Osteocyte (in vitro differentiated cells): ENCODE results near the gene CFB. TPM values are rescaled to one million over a fixed set of nuclear protein-coding genes. Genes with fewer than 3 reads are reported as not detected.
A peak's percentile ranks its signal among the peaks of the same experiment; 100 is the strongest.

Experiments used
- DNase-seq: peaks from one replicate; pipeline ENCODE4 v3.0.0; 2021; ENCODE audit warnings: mixed read lengths; ENCODE audit not compliant: unreplicated experiment; ENCODE audit errors: extremely low spot score
- H3K27ac Mint-ChIP-seq: one replicate; pipeline ENCODE4 v1.8.0; 2021; ENCODE audit warnings: mild to moderate bottlenecking, mixed read lengths; ENCODE audit not compliant: unreplicated experiment
- H3K27me3 Mint-ChIP-seq: one replicate; pipeline ENCODE4 v1.8.0; 2021; ENCODE audit warnings: mixed read lengths; ENCODE audit not compliant: unreplicated experiment
- H3K36me3 Mint-ChIP-seq: one replicate; pipeline ENCODE4 v1.8.0; 2021; ENCODE audit warnings: mixed read lengths; ENCODE audit not compliant: unreplicated experiment
- H3K4me1 Mint-ChIP-seq: one replicate; pipeline ENCODE4 v1.8.0; 2021; ENCODE audit warnings: mixed read lengths; ENCODE audit not compliant: unreplicated experiment
- H3K4me3 Mint-ChIP-seq: one replicate; pipeline ENCODE4 v1.8.0; 2021; ENCODE audit warnings: mild to moderate bottlenecking, moderate library complexity, mixed read lengths; ENCODE audit not compliant: unreplicated experiment
- H3K9me3 Mint-ChIP-seq: one replicate; pipeline ENCODE4 v1.8.0; 2021; ENCODE audit warnings: mixed read lengths; ENCODE audit not compliant: unreplicated experiment
- CTCF ChIP-seq: fragments of 200-600 bp; sonication (generic); IDR thresholded peaks from 2 replicates; pipeline ENCODE4 v1.5.0; 2021; ENCODE audit warnings: antibody characterized with exemption, mild to moderate bottlenecking, moderate library complexity
- total RNA-seq: library from RNA; stranded (reverse); gene quantifications from 2 replicates; pipeline ENCODE4 v1.2.1, GENCODE V29; 2021

The CFB gene
- total RNA-seq, 1 donor from 2014 or later: 6.9 TPM

DNA sequence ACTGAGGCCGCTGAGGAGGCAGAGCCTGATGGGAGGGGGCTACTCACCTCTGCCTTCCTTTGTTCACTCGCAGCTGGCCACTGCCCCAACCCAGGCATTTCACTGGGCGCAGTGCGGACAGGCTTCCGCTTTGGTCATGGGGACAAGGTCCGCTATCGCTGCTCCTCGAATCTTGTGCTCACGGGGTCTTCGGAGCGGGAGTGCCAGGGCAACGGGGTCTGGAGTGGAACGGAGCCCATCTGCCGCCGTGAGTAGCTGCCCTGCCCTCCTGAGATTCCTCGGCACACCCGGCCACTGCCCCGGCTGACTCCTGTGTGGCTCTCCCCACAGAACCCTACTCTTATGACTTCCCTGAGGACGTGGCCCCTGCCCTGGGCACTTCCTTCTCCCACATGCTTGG lies 12.4 kb upstream of the CFB start:
- DNase-seq: no peak
- TF ChIP-seq CTCF: no peak
- H3K4me1 Mint-ChIP-seq: no peaks in the 10 kb centered on the region
- peaks cover 13% of the 10 kb centered on the region for H3K27me3 Mint-ChIP-seq
- no peak overlapping the region for H3K4me3 Mint-ChIP-seq
- no peak overlapping the region for H3K27ac Mint-ChIP-seq
- H3K36me3 Mint-ChIP-seq: no peaks in the 10 kb centered on the region
- no peaks in the 10 kb centered on the region for H3K9me3 Mint-ChIP-seq

GRCh38 chr6:31935021-31935420 lies 10.9 kb upstream of the CFB start:
- Mint-ChIP-seq H3K4me3 (no peak overlapping the region), H3K36me3 (no peaks in the 10 kb centered on the region), H3K4me1 (peaks cover 1% of the 10 kb centered on the region), H3K27ac (no peak overlapping the region), H3K9me3 (no peaks in the 10 kb centered on the region), H3K27me3 (peaks cover 13% of the 10 kb centered on the region)
- no peak for TF ChIP-seq CTCF
- no peak for DNase-seq

DNA sequence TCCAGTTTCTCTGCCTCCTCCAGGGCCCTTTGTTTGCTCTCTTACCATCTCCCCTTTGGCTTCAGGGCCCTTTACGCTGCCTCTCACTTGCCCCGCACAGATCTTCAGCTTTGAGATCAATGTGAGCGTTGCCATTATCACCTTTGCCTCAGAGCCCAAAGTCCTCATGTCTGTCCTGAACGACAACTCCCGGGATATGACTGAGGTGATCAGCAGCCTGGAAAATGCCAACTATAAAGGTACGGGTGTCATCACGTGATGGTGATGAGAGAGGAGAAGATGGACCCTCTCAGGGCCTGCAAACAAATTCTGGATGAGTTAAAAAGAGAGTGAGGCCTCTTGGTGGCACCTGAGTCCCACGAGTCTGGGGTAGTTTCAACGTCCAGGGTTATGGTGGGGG lies 10.1 kb upstream of the CFB start:
- Mint-ChIP-seq H3K9me3 (no peaks in the 10 kb centered on the region), H3K27me3 (peaks cover 13% of the 10 kb centered on the region), H3K27ac (no peak overlapping the region), H3K4me3 (no peak overlapping the region), H3K4me1 (peaks cover 9% of the 10 kb centered on the region), H3K36me3 (no peaks in the 10 kb centered on the region)
- TF ChIP-seq CTCF: no peak
- no peak for DNase-seq

GRCh38 chr6:31940256-31940664 lies 5.6 kb upstream of the CFB start:
- H3K27ac Mint-ChIP-seq: peak overlapping the region; percentile 52
- H3K4me3 Mint-ChIP-seq: no peak overlapping the region
- peaks cover 5% of the 10 kb centered on the region for H3K27me3 Mint-ChIP-seq

DNA sequence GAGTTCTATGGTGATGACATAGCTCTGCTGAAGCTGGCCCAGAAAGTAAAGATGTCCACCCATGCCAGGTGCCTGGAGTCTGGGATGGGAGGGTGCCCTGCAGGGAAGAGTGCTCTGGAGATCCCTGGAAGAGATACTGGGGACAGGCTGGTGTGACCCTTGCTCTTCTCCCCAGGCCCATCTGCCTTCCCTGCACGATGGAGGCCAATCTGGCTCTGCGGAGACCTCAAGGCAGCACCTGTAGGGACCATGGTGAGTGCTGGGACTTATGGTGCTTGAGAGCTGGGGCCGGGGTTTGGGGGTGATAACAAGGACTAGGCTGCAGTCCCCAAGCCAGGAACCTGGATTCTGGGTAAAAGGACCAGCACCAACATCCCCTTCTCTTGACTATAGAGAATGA lies 2.2 kb upstream of the CFB start:
- Mint-ChIP-seq H3K4me3 (no peak overlapping the region), H3K9me3 (no peaks in the 10 kb centered on the region), H3K4me1 (peaks cover 30% of the 10 kb centered on the region), H3K27me3 (peaks cover 5% of the 10 kb centered on the region), H3K36me3 (no peaks in the 10 kb centered on the region), H3K27ac (no peak overlapping the region)
- DNase-seq: no peak
- no peak for TF ChIP-seq CTCF

More at GRCh38 chr6:31940256-31940664, 5.6 kb upstream of the CFB start:
- H3K4me1 Mint-ChIP-seq: peaks cover 19% of the 10 kb centered on the region
- no peaks in the 10 kb centered on the region for H3K9me3 Mint-ChIP-seq
- no peaks in the 10 kb centered on the region for H3K36me3 Mint-ChIP-seq
- DNase-seq: no peak
- no peak for TF ChIP-seq CTCF
